CD14-positive monocyte (primary cell): ENCODE measurements around the gene EBF3. TPM values are rescaled to one million over a fixed set of nuclear protein-coding genes. Genes with fewer than 3 reads are reported as not detected.

Experiments
- DNase-seq, 3 donors: peaks; one replicate each; pipeline ENCODE4 v3.0.0-alpha.2; 2011 to 2022
- H2AFZ ChIP-seq: 2 replicates; pipeline ENCODE4 v1.6.0; 2012; ENCODE audit warnings: mild to moderate bottlenecking, low read depth, low read length, inconsistent platforms; ENCODE audit not compliant: insufficient read depth, poor library complexity, severe bottlenecking
- H3K27ac ChIP-seq, 2 donors: 1 replicate in 1 of 2; 2 replicates in 1 of 2; pipeline ENCODE4 v1.5.1; 2012 to 2013; ENCODE audit warnings: low read length in 2 of 2, control low read depth in 1 of 2, inconsistent platforms in 1 of 2, low read depth in 1 of 2, mild to moderate bottlenecking in 1 of 2
- H3K27me3 ChIP-seq, 2 donors: one replicate each; pipeline versions ENCODE4 v1.6.0 to v1.6.1; 2011 to 2013; ENCODE audit warnings: low read length in 2 of 2; ENCODE audit not compliant: control insufficient read depth in 2 of 2, insufficient read depth in 2 of 2
- H3K36me3 ChIP-seq, 2 donors: replicated peaks in 1 of 2; 1 replicate in 1 of 2; 2 replicates in 1 of 2; pipeline versions ENCODE4 v1.5.1 to v1.6.1; 2012 to 2013; ENCODE audit warnings: low read length in 2 of 2, control low read depth in 1 of 2, inconsistent platforms in 1 of 2, mild to moderate bottlenecking in 1 of 2; ENCODE audit not compliant: insufficient read depth in 2 of 2, control insufficient read depth in 1 of 2
- H3K4me1 ChIP-seq, 2 donors: 1 replicate in 1 of 2; 2 replicates in 1 of 2; pipeline versions ENCODE4 v1.5.1 to v1.6.1; 2012 to 2013; ENCODE audit warnings: low read length in 2 of 2, control low read depth in 1 of 2, inconsistent platforms in 1 of 2, mild to moderate bottlenecking in 1 of 2, moderate library complexity in 1 of 2; ENCODE audit not compliant: insufficient read depth in 2 of 2, control insufficient read depth in 1 of 2
- H3K4me2 ChIP-seq: replicated peaks from 2 replicates; pipeline ENCODE3; 2012; ENCODE audit warnings: low read length, moderate library complexity, mild to moderate bottlenecking; ENCODE audit not compliant: poor library complexity, severe bottlenecking; ENCODE audit errors: extremely low read depth
- H3K4me3 ChIP-seq, 3 experiments: fragments of 200-600 bp in 1 of 3; sonication (generic) in 1 of 3; replicated peaks in 1 of 3; 1 replicate in 2 of 3; 2 replicates in 1 of 3; pipeline ENCODE4 v1.5.1; 2011 to 2013; ENCODE audit warnings: low read length in 3 of 3, mild to moderate bottlenecking in 3 of 3, control low read depth in 2 of 3, low read depth in 2 of 3, inconsistent platforms in 1 of 3, moderate library complexity in 1 of 3
- H3K79me2 ChIP-seq: 2 replicates; pipeline ENCODE4 v1.6.0; 2012; ENCODE audit warnings: mild to moderate bottlenecking, control low read depth, inconsistent platforms, low read length, moderate library complexity; ENCODE audit not compliant: insufficient read depth
- H3K9ac ChIP-seq: 2 replicates; pipeline ENCODE4 v1.6.0; 2017; ENCODE audit warnings: low read length, mild to moderate bottlenecking; ENCODE audit not compliant: insufficient read depth, poor library complexity, severe bottlenecking
- H3K9me3 ChIP-seq, 2 donors: replicated peaks in 1 of 2; 1 replicate in 1 of 2; 2 replicates in 1 of 2; pipeline versions ENCODE4 v1.5.1 to v1.6.1; 2012 to 2013; ENCODE audit warnings: low read length in 2 of 2, control low read depth in 1 of 2; ENCODE audit not compliant: control insufficient read depth in 1 of 2, insufficient read depth in 1 of 2
- H4K20me1 ChIP-seq: 2 replicates; pipeline ENCODE4 v1.6.0; 2012; ENCODE audit warnings: mild to moderate bottlenecking, low read length, control low read depth, moderate library complexity; ENCODE audit not compliant: insufficient read depth
- H3K27ac Mint-ChIP-seq, 7 donors: one replicate each; pipeline ENCODE4 v1.8.0; 2020; ENCODE audit warnings: mild to moderate bottlenecking in 7 of 7, mixed read lengths in 7 of 7, moderate library complexity in 6 of 7, inconsistent platforms in 2 of 7
- H3K27me3 Mint-ChIP-seq, 3 donors: one replicate each; pipeline ENCODE4 v1.8.0; 2021 to 2022; ENCODE audit warnings: low read depth in 3 of 3, mild to moderate bottlenecking in 3 of 3, mixed read lengths in 3 of 3, moderate library complexity in 3 of 3, inconsistent platforms in 1 of 3
- H3K36me3 Mint-ChIP-seq, 2 donors: one replicate each; pipeline ENCODE4 v1.8.0; 2020; ENCODE audit warnings: mixed read lengths in 2 of 2, inconsistent platforms in 1 of 2, mild to moderate bottlenecking in 1 of 2
- H3K4me1 Mint-ChIP-seq: one replicate; pipeline ENCODE4 v1.8.0; 2020; ENCODE audit warnings: mild to moderate bottlenecking, mixed read lengths
- H3K4me3 Mint-ChIP-seq, 2 donors: one replicate each; pipeline ENCODE4 v1.8.0; 2020; ENCODE audit warnings: mild to moderate bottlenecking in 2 of 2, mixed read lengths in 2 of 2, moderate library complexity in 1 of 2
- H3K9me3 Mint-ChIP-seq, 7 donors: one replicate each; pipeline ENCODE4 v1.8.0; 2020 to 2022; ENCODE audit warnings: mixed read lengths in 7 of 7, mild to moderate bottlenecking in 6 of 7, moderate library complexity in 6 of 7, inconsistent platforms in 2 of 7
- WGBS: methylation state at CpG from one replicate; pipeline ENCODE4 v1.1.5; 2013; ENCODE audit warnings: missing lambda C conversion rate; ENCODE audit not compliant: insufficient coverage; 5-methylcytosine and 5-hydroxymethylcytosine counted together
- intact Hi-C, 2 donors: fragments of 100-400 bp; cut with micrococcal nuclease; formaldehyde crosslinking; loops; one replicate each; pipeline versions ENCODE4 v1.15.0 to v1.15.1; 2023
- polyA plus RNA-seq, 3 donors: library from polyadenylated mRNA; depleted of rRNA in 1 of 3; unstranded in 2 of 3; stranded (reverse) in 1 of 3; fragments of 300-500 nt in 2 of 3; fragments of >200 nt in 1 of 3; fragmentation: Illumina TruSeq in 2 of 3; gene quantifications; 1 replicate in 2 of 3; 2 replicates in 1 of 3; pipeline ENCODE4 v1.2.3, GENCODE V29; 2012 to 2021
- TF ChIP-seq, protein P1 (sequence below): fragments of 200-600 bp; IDR thresholded peaks from one replicate; pipeline ENCODE4 v1.8.0; 2022; ENCODE audit warnings: antibody characterized with exemption, mild to moderate bottlenecking

The EBF3 gene
- polyA plus RNA-seq, 3 donors: not detected

DNA sequence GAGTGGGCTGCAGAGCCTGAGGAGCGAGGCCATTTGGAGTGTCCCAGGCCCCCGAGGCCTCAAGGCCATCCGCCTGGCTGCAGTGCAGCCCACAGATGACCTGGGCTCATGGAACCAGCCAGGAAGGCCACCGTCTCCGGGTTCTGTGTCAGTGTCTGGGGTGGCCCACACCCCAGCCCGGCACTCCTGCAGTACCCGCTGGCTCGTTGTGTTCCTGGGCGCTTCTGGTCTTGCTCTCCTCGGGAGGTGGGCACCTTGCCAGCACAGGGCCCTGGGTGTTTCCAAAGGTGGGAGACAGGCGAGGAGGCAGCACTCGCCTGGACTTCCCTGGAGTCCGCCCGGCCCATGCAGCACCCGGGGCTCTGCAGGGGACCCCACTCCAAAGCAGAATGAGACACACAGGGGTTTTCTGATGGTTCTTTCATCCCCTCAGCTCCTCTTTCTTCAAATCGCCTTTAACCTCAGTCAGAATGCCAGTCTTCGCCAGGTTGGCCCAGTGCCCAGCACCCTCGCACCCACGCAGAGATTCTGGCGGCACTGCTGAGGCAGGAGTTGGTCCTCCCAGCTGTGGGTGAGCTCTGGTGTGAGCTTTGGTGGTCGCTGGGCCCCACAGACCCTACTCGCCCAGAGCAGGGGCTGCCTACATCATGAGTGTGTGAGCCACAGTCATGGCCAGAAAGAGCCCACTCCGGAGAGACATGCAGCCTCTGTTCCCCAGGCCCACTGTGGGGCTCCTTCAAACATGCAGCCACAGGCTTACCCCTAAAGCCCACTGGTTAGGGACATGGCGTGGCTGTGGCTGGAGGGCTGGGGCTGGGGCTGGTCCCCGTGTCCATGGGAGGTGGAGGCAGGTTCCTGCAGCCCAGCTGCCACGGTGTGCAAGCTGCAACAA lies 155.7 kb downstream of the EBF3 start:
- no peak overlapping the region for H3K27ac ChIP-seq
- WGBS: 92% methylated on average over 25 of the region's 26 CpGs
- intact Hi-C loops: no loop called here
- Mint-ChIP-seq H3K27ac (peak overlapping the region in 1 of 7 donors; percentile 84), H3K9me3 (peaks cover 12 to 35% (median 28%) of the 10 kb centered on the region in 7 donors), H3K4me1 (no peaks in the 10 kb centered on the region), H3K4me3 (no peak overlapping the region), H3K27me3 (peaks cover 0 to 4% (median 0%) of the 10 kb centered on the region in 3 donors), H3K36me3 (no peaks in the 10 kb centered on the region)
- H3K9me3 ChIP-seq: peaks cover 11 to 14% of the 10 kb centered on the region in 2 donors
- H2AFZ ChIP-seq: no peak overlapping the region
- H3K27me3 ChIP-seq: no peaks in the 10 kb centered on the region
- TF ChIP-seq, protein P1, sequence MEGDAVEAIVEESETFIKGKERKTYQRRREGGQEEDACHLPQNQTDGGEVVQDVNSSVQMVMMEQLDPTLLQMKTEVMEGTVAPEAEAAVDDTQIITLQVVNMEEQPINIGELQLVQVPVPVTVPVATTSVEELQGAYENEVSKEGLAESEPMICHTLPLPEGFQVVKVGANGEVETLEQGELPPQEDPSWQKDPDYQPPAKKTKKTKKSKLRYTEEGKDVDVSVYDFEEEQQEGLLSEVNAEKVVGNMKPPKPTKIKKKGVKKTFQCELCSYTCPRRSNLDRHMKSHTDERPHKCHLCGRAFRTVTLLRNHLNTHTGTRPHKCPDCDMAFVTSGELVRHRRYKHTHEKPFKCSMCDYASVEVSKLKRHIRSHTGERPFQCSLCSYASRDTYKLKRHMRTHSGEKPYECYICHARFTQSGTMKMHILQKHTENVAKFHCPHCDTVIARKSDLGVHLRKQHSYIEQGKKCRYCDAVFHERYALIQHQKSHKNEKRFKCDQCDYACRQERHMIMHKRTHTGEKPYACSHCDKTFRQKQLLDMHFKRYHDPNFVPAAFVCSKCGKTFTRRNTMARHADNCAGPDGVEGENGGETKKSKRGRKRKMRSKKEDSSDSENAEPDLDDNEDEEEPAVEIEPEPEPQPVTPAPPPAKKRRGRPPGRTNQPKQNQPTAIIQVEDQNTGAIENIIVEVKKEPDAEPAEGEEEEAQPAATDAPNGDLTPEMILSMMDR: no peak
- H3K36me3 ChIP-seq: no peaks in the 10 kb centered on the region
- no peaks in the 10 kb centered on the region for H3K4me1 ChIP-seq
- no peak overlapping the region for H3K9ac ChIP-seq
- DNase-seq: no peak
- no peak overlapping the region for H3K4me2 ChIP-seq
- H4K20me1 ChIP-seq: no peaks in the 10 kb centered on the region
- no peaks in the 10 kb centered on the region for H3K79me2 ChIP-seq
- no peak overlapping the region for H3K4me3 ChIP-seq

DNA sequence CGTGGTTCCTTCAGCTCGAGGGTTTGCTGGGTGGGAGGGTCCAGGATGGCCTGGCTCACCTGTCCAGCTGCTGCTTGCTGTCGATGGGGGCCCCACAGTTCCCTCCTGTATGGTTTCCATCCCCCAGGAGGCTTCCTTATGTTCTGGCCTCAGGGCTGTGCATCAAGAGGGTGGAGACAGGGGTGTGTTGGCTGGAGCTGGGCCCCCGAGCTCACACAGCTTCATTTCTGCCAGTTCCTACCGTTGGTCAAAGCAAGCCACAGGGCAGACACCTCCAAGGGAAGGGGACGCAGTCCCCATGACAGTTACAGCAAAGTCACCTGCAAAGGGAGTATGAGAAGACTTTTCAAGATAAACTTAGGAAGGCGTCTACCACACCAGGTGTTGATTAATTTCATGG lies 156.9 kb downstream of the EBF3 start:
- Histone ChIP-seq H3K4me2 (no peak overlapping the region), H3K9ac (no peak overlapping the region), H3K36me3 (no peaks in the 10 kb centered on the region), H3K4me1 (no peaks in the 10 kb centered on the region), H3K79me2 (no peaks in the 10 kb centered on the region), H3K4me3 (no peak overlapping the region), H4K20me1 (no peaks in the 10 kb centered on the region), H3K27me3 (no peaks in the 10 kb centered on the region), H3K9me3 (peaks cover 20 to 21% of the 10 kb centered on the region in 2 donors), H2AFZ (no peak overlapping the region), H3K27ac (no peak overlapping the region)
- peaks cover 19 to 43% (median 35%) of the 10 kb centered on the region in 7 donors for H3K9me3 Mint-ChIP-seq
- H3K4me1 Mint-ChIP-seq: no peaks in the 10 kb centered on the region
- H3K27me3 Mint-ChIP-seq: peaks cover 0 to 4% (median 0%) of the 10 kb centered on the region in 3 donors
- TF ChIP-seq, protein P1: no peak
- intact Hi-C loops: no loop called here
- no peaks in the 10 kb centered on the region for H3K36me3 Mint-ChIP-seq
- WGBS: 79% methylated on average over 5 of the region's 7 CpGs
- DNase-seq: no peak
- no peak overlapping the region for H3K27ac Mint-ChIP-seq
- no peak overlapping the region for H3K4me3 Mint-ChIP-seq
